ENCODE data around the gene KRTAP4-9. TPM values are rescaled to one million over a fixed set of nuclear protein-coding genes. Genes with fewer than 3 reads are reported as not detected.
"Not testable (repeated sequence)": the region's sequence is repeated elsewhere in the genome, so short reads cannot be mapped to it uniquely, and the experiment has no call there.

The KRTAP4-9 gene
- under 1 TPM in 3 of 8 experiments, not detected in 5; 0.33 to 0.41 (median 0.38) TPM for total RNA-seq

DNA sequence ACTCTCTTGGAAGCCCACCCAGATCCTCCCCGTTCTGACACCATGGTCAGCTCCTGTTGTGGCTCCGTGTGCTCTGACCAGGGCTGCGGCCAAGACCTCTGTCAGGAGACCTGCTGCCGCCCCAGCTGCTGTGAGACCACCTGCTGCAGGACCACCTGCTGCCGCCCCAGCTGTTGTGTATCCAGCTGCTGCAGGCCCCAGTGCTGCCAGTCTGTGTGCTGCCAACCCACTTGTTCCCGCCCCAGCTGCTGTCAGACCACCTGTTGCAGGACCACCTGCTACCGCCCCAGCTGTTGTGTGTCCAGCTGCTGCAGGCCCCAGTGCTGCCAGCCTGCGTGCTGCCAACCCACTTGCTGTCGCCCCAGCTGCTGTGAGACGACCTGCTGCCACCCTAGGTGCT lies at the start of gene KRTAP4-9:
KRTAP4-9 (plus strand) TSS at position 43 of the 400 bp plus-strand sequence; CDS start at position 43, 0 bp downstream.
- WGBS, 10 experiments, result no CpG with 5 or more reads among the region's 10 CpGs
- H3K4me3 ChIP-seq; H3K27ac ChIP-seq; H3K4me1 ChIP-seq (replicated peaks in 1 of 2); ATAC-seq (replicated peaks in 6 of 8); in situ Hi-C loops (cut with MboI; ENCODE audit: low pct_unique_long_range_greater_than_20kb in 2 of 9, low sequenced_read_pairs in 9 of 9, unreplicated experiment in 9 of 9): not testable (repeated sequence)

DNA sequence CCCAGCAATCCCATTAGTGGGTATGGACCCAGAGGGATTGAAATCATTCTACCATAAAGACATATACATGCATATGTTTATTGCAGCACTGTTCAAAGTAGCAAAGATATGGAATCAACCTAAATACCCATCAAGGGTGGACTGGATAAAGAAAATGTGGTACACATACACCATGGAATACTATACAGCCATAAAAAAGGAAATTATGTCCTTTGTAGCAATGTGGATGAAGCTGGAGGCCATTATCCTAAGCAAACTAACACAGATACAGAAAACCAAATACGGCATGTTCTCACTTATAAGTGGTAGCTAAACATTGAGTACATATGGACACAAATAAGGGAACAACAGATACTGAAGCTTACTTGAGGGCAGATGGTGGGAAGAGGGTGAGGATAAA lies 47.6 kb upstream of the KRTAP4-9 start:
- in situ Hi-C loops (cut with MboI; ENCODE audit: low pct_unique_long_range_greater_than_20kb in 2 of 9, low sequenced_read_pairs in 9 of 9, unreplicated experiment in 9 of 9), result no loop called here
- H3K4me3 ChIP-seq, result no peak overlapping the region
- no peak for ATAC-seq (replicated peaks in 6 of 8)

DNA sequence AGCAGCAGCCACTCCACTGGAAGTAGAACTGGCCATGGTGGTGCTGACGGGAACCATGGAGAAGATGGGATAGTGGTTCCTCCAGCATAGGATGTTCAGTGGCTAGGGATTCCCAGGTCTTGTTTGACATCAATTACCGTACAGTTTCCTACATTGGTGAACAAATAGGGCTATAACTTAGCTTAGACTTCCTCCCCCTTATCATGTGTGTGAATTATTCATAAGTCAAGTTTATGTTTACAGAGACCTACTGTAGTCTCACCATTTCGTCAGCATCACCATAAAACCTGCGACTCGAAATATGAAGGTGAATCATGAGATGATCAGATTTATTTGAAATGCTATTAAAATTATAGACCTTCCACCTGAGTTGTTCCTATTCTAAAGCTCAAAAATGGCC lies 46.4 kb upstream of the KRTAP4-9 start:
- H3K4me3 ChIP-seq, result no peak overlapping the region
- no peak overlapping the region for H3K27ac ChIP-seq
- 13 to 97% (median 87%) methylated on average over 3 to 5 of the region's 5 CpGs; no CpG with 5 or more reads in 1 of the 10 experiments for WGBS, 10 experiments
- no peak for ATAC-seq (replicated peaks in 6 of 8)
- in situ Hi-C loops (cut with MboI; ENCODE audit: low pct_unique_long_range_greater_than_20kb in 2 of 9, low sequenced_read_pairs in 9 of 9, unreplicated experiment in 9 of 9), result no loop called here
- H3K4me1 ChIP-seq (replicated peaks in 1 of 2), result no peaks in the 10 kb centered on the region

More for the DNA sequence above, 47.6 kb upstream of the KRTAP4-9 start:
- no peak overlapping the region for H3K27ac ChIP-seq
- WGBS, 10 experiments, result 80 to 100% (median 86%) methylated on average over 1 of the region's 1 CpG; no CpG with 5 or more reads in 3 of the 10 experiments
- no peaks in the 10 kb centered on the region for H3K4me1 ChIP-seq (replicated peaks in 1 of 2)

DNA sequence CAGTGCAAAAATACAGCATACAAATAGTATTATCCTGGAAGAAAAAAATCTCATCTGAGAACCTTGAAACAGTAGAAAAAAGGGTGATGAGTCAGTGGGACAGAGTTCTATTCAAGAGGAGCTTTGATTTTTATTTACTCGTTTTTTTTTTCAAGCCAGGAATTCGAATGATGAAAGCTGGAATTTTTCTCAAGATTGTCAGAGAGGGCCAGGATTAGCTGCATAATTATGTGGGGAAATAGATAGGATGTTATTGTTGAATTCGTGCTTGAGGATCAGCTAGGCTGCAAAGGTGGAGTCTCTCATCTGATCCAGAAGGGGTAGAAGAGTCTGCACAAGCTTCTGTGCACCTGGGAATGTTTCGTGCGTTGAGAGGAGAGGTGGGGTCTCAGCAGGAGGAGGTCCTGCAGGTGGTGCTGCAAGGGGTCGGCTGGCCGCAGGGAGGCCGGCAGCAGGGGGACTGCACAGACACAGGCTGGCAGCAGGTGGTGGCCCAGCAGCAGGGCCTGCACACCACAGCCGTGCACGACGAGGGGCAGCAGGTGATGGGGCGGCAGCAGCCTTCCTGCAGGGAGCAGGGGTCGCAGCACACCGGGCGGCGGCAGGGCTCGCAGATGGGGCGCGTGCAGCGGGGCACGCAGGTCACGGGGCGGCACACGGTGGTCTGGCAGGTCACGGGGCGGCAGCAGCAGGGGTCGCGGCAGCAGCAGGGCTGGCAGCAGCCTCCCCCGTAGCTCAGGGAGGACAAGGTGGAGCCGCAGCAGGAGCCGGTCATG lies 45.7 kb upstream of the KRTAP4-9 start:
- H3K4me3 ChIP-seq; H3K27ac ChIP-seq; in situ Hi-C loops (cut with MboI; ENCODE audit: low pct_unique_long_range_greater_than_20kb in 2 of 9, low sequenced_read_pairs in 9 of 9, unreplicated experiment in 9 of 9); H3K4me1 ChIP-seq (replicated peaks in 1 of 2): not testable (repeated sequence)
- peak in 1 of 8 experiments; percentile 32 for ATAC-seq (replicated peaks in 6 of 8)
- 0 to 65% (median 24%) methylated on average over 1 to 3 of the region's 31 CpGs; no CpG with 5 or more reads in 2 of the 10 experiments for WGBS, 10 experiments

DNA sequence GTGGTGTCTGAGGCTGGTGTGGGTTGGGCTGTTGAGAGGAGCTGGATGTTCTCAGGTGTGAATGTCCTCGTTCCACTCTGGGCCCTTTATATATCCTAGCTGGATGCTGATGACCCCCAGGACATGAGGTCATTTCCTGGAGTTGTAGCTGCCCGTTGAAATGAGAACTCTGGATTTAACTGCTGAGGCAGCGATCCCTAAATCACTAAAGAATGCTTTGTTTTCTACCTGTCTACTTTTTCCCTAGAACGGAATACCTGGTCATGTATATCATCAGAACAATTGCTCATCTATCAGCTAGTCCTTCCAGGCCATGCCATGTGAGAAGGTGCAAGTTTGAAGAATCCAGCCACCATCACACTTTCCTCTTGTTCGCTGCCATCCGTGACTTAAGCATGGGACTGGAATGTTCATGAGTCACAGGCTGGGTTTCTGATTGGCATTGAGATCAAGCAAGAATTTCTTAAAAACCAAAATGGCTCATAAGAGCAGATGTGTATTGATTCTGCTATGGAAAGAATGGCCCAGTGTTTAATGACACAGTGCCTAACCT lies 45.1 kb upstream of the KRTAP4-9 start, which contains the start of gene KRTAP2-3:
KRTAP2-3 (minus strand) TSS at position 63 of the 553 bp plus-strand sequence. CDS start 64 bp downstream, outside the sequence.
- in situ Hi-C loops (cut with MboI; ENCODE audit: low pct_unique_long_range_greater_than_20kb in 2 of 9, low sequenced_read_pairs in 9 of 9, unreplicated experiment in 9 of 9), result no loop called here
- Histone ChIP-seq H3K4me1 (replicated peaks in 1 of 2) (no peaks in the 10 kb centered on the region), H3K27ac (no peak within 1 kb of the TSS), H3K4me3 (no peak within 1 kb of the TSS)
- WGBS, 10 experiments, result 12 to 100% (median 75%) methylated on average over 1 to 6 of the region's 6 CpGs; no CpG with 5 or more reads in 3 of the 10 experiments
- no peak for ATAC-seq (replicated peaks in 6 of 8)

DNA sequence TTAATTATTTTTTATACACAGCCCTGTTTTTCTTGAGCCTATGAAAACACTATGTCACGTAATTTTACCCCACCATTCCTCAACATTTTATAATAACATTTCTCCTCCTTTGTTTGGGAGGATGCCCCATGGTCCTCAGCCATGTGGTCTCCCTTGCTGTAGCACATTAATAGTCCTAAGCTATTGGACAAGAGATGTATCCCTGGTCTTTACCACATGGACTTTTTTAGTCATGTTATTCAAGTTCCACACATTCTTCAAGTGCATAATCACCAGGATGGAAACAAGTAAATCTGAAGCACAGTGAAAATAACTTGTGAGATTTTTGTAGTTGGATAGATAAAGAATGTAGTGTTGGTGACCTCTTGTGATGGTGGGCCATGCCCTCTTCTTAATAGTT lies 43.2 kb upstream of the KRTAP4-9 start:
- no peak overlapping the region for H3K27ac ChIP-seq
- ATAC-seq (replicated peaks in 6 of 8), result peak in 1 of 8 experiments; percentile 81
- H3K4me1 ChIP-seq (replicated peaks in 1 of 2), result no peaks in the 10 kb centered on the region
- in situ Hi-C loops (cut with MboI; ENCODE audit: low pct_unique_long_range_greater_than_20kb in 2 of 9, low sequenced_read_pairs in 9 of 9, unreplicated experiment in 9 of 9), result no loop called here
- H3K4me3 ChIP-seq, result no peak overlapping the region
- 0 to 100% (median 76%) methylated on average over 1 of the region's 1 CpG; no CpG with 5 or more reads in 2 of the 10 experiments for WGBS, 10 experiments

DNA sequence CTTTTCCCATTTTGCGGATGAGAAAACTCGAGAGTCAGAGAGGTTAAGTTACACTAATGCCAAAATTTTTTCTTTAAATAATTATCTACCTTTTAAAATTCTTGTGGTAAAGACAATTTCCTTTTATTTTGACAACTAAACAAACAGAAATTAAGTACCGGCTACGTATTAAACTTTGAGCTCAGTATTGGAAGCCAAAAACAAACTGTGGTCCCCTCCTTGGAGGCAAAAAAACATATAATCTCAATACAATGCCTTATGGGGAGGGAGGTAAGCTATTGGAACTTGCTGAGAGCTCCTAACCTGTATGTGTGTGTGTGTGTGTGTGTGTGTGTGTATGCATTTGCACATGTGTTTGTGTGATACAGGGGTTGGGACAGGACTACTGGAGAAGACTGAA lies 41.7 kb upstream of the KRTAP4-9 start:
- no peak for ATAC-seq (replicated peaks in 6 of 8)
- H3K4me3 ChIP-seq, result no peak overlapping the region
- H3K27ac ChIP-seq, result no peak overlapping the region
- in situ Hi-C loops (cut with MboI; ENCODE audit: low pct_unique_long_range_greater_than_20kb in 2 of 9, low sequenced_read_pairs in 9 of 9, unreplicated experiment in 9 of 9), result no loop called here
- H3K4me1 ChIP-seq (replicated peaks in 1 of 2), result no peaks in the 10 kb centered on the region
- 75 to 98% (median 89%) methylated on average over 2 to 4 of the region's 4 CpGs; no CpG with 5 or more reads in 2 of the 10 experiments for WGBS, 10 experiments

DNA sequence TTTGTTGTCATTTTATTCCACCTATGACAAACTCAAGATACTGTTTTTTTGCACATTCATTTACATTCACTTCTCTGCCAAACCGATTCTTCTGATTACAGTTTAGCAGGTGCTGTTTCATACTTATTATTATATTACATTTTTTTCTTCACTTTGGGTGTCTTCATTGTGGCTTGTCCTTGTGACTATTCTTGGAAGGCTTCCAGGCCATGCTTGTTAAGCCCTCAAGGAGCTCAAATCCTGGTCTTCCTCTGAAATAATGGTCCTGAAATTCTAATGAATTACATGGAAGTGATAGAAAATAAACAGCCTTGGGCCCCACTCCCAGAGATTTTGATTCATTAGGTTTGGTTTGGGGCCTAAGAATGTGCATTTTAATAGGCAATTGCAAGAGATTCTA lies 40.9 kb upstream of the KRTAP4-9 start:
- ATAC-seq (replicated peaks in 6 of 8), result no peak
- Histone ChIP-seq H3K4me1 (replicated peaks in 1 of 2) (no peaks in the 10 kb centered on the region), H3K4me3 (no peak overlapping the region), H3K27ac (no peak overlapping the region)
- in situ Hi-C loops (cut with MboI; ENCODE audit: low pct_unique_long_range_greater_than_20kb in 2 of 9, low sequenced_read_pairs in 9 of 9, unreplicated experiment in 9 of 9), result no loop called here
- WGBS, 10 experiments, result 56 to 100% (median 87%) methylated on average over 1 of the region's 1 CpG; no CpG with 5 or more reads in 1 of the 10 experiments

DNA sequence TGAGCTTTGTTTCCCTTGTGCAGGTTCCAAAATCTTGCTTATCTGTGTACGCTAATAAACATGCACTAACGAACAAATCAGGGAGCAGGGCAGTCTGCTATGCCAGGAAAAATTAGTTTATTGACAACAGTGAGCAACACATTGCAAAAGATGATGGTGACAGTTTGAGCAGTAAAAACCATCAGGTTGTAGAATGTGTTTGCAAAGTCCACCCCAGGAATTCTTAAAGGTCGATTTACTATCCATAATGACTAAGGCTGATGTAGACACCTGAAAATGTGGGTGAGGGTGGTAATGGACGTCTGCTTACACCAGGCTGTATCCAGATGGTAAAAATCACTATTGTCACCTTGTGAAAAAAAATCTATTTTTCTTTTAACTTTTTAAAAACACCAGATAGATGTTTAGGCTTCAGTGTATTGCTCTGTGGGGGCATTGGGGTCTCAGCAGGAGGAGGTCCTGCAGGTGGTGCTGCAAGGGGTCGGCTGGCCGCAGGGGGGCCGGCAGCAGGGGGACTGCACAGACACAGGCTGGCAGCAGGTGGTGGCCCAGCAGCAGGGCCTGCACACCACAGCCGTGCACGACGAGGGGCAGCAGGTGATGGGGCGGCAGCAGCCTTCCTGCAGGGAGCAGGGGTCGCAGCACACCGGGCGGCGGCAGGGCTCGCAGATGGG lies 40.0 kb upstream of the KRTAP4-9 start:
- WGBS, 10 experiments, result 46 to 95% (median 78%) methylated on average over 1 to 4 of the region's 16 CpGs; no CpG with 5 or more reads in 1 of the 10 experiments
- not testable (repeated sequence) for ATAC-seq (replicated peaks in 6 of 8)

DNA sequence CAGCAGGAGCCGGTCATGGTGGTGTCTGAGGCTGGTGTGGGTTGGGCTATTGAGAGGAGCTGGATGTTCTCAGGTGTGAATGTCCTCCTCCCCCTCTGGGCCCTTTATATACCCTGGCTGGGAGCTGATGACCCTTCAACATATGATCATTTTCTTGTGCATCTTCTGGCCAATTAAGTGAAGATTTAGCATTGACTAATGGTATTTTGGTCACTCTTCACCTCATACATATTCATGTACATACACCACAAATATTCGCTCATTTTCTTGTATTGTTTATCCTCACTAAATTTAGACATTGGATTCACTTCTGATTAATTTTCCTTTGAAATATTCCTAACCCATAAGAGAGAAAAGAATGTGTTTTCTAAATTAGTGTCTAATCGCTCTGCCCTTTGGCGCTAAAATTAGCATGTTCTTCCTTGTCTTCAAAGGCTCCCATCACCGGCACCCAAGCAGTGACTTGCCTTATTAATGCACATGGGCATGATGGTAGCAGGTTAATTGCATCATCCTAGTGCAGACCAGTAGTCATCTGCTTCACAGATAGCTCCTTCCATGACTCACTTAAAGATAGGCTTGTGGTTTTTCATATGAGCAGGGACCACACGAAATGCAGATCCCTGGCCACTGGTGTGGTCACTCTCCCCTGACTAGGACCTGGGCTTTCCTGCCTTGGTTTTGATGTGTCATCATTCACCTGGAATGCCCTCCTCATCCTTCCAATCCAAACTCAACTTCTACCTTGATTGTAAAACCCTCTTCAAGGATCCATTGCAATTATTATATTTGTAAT lies 39.2 kb upstream of the KRTAP4-9 start, which contains the start of gene KRTAP2-4:
KRTAP2-4 (minus strand) TSS at position 51 of the 796 bp plus-strand sequence; CDS start at position 17, 34 bp downstream.
- in situ Hi-C loops (cut with MboI; ENCODE audit: low pct_unique_long_range_greater_than_20kb in 2 of 9, low sequenced_read_pairs in 9 of 9, unreplicated experiment in 9 of 9), result no loop called here
- H3K27ac ChIP-seq, result no peak within 1 kb of the TSS
- no peak within 1 kb of the TSS for H3K4me3 ChIP-seq
- H3K4me1 ChIP-seq (replicated peaks in 1 of 2), result no peaks in the 10 kb centered on the region
- peak in 6 of 8 experiments; percentile 16 to 90 (median 56) for ATAC-seq (replicated peaks in 6 of 8)
- WGBS, 10 experiments, result 51 to 100% (median 91%) methylated on average over 1 to 5 of the region's 6 CpGs

More for the DNA sequence above, 40.0 kb upstream of the KRTAP4-9 start:
- H3K4me1 ChIP-seq (replicated peaks in 1 of 2); in situ Hi-C loops (cut with MboI; ENCODE audit: low pct_unique_long_range_greater_than_20kb in 2 of 9, low sequenced_read_pairs in 9 of 9, unreplicated experiment in 9 of 9); H3K27ac ChIP-seq; H3K4me3 ChIP-seq: not testable (repeated sequence)

DNA sequence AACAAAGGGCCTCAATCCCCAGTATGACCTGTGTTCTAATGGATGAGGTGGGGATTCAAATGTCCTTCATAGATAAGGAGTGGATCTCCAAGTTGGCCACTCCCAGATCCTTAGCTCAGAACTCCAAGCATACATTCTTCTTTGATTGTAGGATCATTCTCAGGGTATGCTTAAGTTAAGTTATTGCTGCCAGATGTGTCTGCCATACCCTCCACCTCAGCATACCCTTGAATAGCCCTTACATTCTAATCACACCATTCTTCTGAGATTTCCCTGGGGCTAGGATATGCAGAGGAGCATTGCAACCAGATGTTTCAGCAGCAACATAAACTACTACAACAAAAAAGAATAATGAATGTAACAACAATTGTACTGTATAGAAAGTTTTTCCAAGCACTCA lies 37.9 kb upstream of the KRTAP4-9 start:
- in situ Hi-C loops (cut with MboI; ENCODE audit: low pct_unique_long_range_greater_than_20kb in 2 of 9, low sequenced_read_pairs in 9 of 9, unreplicated experiment in 9 of 9), result no loop called here

DNA sequence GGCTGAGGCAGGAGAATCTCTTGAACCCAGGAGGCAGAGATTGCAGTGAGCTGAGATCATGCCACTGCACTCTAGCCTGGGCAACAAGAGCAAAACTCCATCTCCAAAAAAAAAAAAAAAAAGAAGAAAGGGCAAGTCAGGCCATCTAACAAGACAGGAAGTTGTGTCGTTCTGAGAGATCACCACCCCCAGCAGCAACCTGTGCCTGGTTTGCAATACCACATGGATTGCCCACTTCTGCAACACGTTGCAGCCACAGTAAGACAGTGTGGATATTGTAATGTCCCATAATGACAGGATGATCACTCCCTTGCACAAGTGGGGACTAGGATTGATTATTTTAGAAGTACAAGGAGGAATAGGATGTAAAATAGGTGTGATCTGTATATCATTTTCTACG lies 36.2 kb upstream of the KRTAP4-9 start:
- Histone ChIP-seq H3K27ac (no peak overlapping the region), H3K4me1 (replicated peaks in 1 of 2) (peaks cover 0 to 3% of the 10 kb centered on the region in 2 donors), H3K4me3 (no peak overlapping the region)
- in situ Hi-C loops (cut with MboI; ENCODE audit: low pct_unique_long_range_greater_than_20kb in 2 of 9, low sequenced_read_pairs in 9 of 9, unreplicated experiment in 9 of 9), result no loop called here
- no peak for ATAC-seq (replicated peaks in 6 of 8)
- 50 to 100% (median 83%) methylated on average over 1 to 3 of the region's 3 CpGs; no CpG with 5 or more reads in 3 of the 10 experiments for WGBS, 10 experiments

More for the DNA sequence above, 37.9 kb upstream of the KRTAP4-9 start:
- H3K27ac ChIP-seq, result no peak overlapping the region
- H3K4me3 ChIP-seq, result no peak overlapping the region
- ATAC-seq (replicated peaks in 6 of 8), result peak in 3 of 8 experiments; percentile 83 to 93 (median 89)
- H3K4me1 ChIP-seq (replicated peaks in 1 of 2), result no peaks in the 10 kb centered on the region
